HG03097 (cell line): ENCODE data around the gene ZNF184.

Source experiments
- ATAC-seq: cut with Tn5 transposase; IDR thresholded peaks from one replicate; pipeline ENCODE4 v1.9.1; 2021; ENCODE audit not compliant: unreplicated experiment, low FRiP score

The ZNF184 gene

GRCh38 chr6:27479319-27480182 lies 6.6 kb upstream of the ZNF184 start:
- peak; percentile 65 for ATAC-seq

DNA sequence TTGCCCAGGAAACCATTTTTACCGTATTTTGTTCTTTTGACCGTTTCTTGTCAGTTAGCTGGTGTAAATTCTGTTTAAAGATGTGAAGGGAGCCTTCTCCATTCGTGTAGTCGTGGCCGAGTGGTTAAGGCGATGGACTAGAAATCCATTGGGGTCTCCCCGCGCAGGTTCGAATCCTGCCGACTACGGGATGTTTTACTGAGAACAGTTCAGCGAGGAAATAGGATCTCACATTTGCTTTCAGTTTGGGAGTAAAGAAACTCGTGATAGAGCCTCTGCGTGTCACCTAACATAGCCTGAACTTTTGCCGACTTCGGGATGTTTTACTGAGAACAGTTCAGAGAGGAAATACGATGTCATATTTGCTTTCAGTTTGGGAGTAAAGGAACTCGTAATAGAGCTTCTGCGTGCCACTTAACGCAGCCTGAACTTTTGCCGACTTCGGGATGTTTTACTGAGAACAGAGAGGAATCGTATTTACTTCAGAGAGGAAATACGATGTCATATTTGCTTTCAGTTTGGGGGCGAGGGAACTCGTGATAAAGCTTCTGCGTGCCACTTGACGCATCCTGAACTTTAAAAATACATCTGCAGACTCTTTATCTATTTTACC lies 5.9 kb upstream of the ZNF184 start:
- ATAC-seq, result peak; percentile 44

- peak; percentile 17 for ATAC-seq
Measured at GRCh38 chr6:27478141-27478705, 5.3 kb upstream of the ZNF184 start.

DNA sequence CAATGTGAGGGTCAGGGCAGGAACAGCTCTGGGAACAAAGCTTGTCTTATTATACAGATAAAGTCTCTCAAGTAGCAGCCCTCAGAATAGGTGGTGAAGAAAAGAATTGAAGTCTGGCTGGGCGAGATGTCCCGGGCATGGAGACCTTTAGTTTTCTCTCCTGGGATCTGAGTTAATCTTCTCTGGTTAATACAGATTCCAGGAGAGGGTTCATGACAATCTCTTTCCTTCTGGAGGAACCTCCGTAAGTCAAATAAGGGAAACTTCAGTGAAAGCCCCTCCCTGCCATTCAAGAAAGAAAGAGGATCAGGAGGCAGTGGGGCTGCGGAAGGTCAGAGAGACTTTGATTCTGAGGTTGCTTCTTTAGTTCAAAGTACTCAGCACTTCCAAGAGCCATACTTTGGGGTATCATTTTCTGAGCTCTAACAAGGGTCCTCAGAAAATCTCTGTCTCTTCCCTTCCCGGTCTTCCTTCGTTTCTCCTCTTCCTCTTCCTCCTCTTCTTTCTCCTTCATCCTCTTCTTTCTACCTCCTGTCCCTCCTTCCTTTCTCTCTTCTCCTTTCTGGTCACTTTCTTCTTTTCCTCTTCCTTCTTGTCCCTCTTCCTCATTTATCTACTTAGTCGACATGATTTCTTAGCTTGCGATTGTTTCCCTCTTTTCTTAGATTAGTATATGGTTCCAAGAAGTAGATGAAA lies 4.6 kb upstream of the ZNF184 start:
- no peak for ATAC-seq

- ATAC-seq, result no peak
Measured at GRCh38 chr6:27476090-27476489, 3.2 kb upstream of the ZNF184 start.

- no peak for ATAC-seq
Measured at GRCh38 chr6:27474672-27475071, 1.8 kb upstream of the ZNF184 start.

DNA sequence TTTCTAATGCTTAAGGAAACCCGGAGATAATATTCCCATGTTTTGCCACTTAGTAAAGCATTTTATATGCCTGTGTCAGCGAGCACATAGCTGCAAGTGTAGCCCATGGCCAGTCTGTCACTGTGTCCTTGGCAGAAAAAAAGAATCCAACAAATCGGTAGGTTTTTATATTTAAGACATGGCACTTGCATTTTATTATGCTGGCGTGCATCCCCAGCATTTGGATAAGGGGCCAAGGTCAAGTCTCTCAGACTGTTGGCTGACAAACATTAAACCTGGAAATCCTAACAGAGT lies 1.2 kb upstream of the ZNF184 start:
- ATAC-seq, result no peak

DNA sequence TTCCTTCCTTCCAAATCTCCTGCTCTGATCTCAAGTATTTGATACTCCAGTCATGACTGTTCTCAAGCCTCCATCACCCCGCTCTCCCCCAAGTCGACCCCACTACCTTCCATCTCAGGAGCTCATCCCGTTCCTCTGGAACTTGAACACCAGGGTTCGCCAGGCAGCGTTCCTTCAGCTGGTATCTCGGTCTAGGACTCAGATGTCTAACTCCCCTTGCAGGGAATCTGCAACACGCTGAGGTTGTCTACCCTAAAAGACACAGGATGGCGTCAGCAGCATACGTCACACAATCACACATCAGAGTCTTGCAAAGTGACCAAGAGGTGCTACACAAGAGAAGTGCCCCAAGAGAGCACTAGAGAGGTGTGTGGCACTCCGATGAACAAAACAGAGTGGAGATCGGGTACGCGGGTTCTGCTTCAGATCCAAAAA lies 706 bp downstream of the ZNF184 start:
- peak; percentile 22 for ATAC-seq

DNA sequence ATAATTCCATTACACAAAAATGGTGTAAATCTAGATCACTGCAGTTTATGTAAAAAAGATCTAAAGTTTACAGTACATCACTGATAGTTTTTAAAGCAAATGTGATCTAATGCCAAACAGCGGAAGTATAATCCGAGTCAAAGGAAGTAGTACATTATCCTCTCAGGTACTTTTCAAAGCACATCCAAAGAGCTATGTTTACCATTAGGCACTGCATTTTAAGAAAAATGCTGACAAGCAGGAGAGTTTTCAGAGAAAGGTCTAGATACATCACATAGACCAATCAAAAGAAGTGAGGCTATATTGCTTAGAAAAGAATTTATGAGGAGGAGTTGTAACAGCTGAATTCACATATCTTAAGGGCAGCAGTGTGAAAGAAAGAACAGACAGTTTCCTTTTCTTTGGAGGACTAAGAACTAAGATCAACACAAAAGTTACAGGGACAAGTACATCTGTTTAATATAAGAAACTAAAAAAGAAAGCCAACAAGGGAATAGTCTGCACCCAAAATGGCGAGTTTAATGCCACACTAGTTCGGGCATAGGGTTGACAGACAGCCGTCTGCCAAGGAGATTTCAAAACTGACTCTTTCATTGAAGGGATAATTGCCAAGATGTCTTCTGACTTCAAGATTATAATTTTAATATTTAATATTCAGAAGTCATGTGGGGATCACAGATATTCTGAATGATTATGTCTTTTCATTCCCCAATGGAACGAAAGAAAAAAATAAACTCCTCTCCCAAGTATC lies 1.4 kb downstream of the ZNF184 start:
- no peak for ATAC-seq

- ATAC-seq, result no peak
Measured at GRCh38 chr6:27470023-27470422, 2.9 kb downstream of the ZNF184 start.

DNA sequence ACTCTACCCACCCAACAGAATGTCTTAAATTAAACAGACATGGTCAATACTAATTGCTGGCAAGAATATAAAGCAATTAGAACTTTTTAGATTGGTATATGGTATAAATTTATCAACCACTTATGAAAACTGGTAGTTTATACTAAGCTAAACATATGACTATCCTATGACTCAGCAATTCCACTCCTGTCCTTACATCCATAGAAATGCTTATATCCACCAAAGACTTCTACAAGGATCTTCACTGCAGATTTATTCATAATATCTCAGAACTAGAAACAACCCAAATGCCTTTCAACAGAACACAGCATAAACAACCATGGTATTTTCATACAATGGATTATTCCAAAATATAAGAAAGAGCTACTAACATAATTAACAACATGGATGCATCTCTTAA lies 4.6 kb downstream of the ZNF184 start:
- ATAC-seq, result no peak

GRCh38 chr6:27452496-27452897 lies 20.4 kb downstream of the ZNF184 start:
- no peak for ATAC-seq

DNA sequence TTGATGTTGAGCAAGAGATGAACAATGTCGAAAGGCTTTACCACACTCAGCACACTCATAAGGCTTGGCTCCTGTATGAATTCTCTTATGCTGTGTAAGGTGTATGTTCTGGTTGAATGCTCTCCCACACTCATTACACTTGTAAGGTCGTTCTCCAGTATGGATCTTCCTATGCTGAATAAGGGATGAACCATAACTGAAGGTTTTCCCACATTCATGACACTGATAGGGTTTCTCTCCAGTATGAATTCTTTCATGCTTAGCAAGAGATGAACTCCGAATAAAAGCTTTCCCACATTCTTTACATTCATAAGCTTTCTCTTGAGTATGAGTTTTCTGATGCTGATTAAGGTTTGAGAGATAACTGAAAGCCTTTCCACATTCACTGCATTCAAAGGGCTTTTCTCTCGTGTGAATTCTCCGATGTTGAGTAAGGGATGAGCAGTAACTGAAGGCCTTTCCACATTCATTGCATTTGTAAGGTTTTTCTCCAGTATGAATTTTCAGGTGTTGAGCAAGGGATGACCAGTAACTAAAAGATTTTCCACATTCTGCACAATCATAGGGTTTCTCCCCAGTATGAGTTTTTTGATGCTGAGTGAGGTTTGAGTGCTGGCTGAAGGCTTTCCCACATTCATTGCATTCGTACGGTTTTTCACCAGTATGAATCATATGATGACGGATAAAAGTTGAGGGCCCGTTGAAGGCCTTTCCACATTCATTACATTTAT lies 21.1 kb downstream of the ZNF184 start:
- ATAC-seq, result no peak

- ATAC-seq, result no peak
Measured at GRCh38 chr6:27448456-27448855, 24.4 kb downstream of the ZNF184 start.

DNA sequence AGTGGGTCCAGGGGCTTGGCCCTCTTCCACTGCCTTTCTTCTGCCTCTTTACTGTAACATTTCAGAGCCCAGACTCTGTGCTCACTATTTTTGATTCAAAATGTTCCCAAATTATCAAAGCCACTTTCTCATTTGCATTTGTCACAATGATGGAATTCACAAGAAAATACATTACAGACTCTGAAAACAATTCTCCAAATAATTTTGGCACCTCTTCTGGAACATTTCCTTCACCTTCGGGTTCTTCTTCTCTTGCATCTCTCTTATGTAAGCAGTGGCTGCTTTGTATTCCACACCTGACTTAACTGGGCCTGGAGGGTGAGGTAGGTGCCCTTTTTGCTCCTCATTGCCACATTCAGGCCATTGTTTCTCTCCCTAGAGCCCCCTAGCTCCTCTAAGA lies 30.0 kb downstream of the ZNF184 start:
- ATAC-seq, result no peak

GRCh38 chr6:27441001-27441400 lies 31.9 kb downstream of the ZNF184 start:
- no peak for ATAC-seq

DNA sequence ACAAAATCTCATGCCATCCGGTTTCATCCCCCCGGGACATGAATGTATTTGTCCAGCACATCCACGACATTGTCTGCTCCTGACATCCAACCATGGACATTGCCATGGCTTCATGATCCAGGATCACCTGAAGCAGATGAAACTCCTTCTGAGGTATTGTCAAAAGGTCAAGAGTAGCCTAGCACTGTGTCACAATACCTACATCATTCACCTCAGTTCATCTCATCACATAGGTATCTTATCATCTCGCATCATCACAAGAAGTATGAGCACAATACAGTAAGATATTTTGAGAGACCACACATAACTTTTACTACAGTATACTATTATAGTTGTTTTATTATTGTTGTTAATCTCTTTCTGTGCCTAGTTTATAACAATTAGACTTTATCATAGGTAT lies 33.5 kb downstream of the ZNF184 start:
- no peak for ATAC-seq

- ATAC-seq, result no peak
Measured at GRCh38 chr6:27433714-27434113, 39.2 kb downstream of the ZNF184 start.

- ATAC-seq, result no peak
Measured at GRCh38 chr6:27428966-27429365, 43.9 kb downstream of the ZNF184 start.

- ATAC-seq, result no peak
Measured at GRCh38 chr6:27428502-27428901, 44.4 kb downstream of the ZNF184 start.
